Measurements from ENCODE around the gene PPM1A. TPM values are rescaled to one million over a fixed set of nuclear protein-coding genes. Genes with fewer than 3 reads are reported as not detected.

The PPM1A gene
- total and polyA plus RNA-seq, 5 donors from 2014 or later: 15.0 to 83.3 (median 20.9) TPM

GRCh38 chr14:60274448-60274847, 25.4 kb downstream of the PPM1A start:
- Histone ChIP-seq H3K9me3 (ENCODE audit: control insufficient read depth in 2 of 2, low read length in 2 of 2) (no peaks in the 10 kb centered on the region), H3K36me3 (ENCODE audit: control insufficient read depth, insufficient read depth, low read length) (peaks cover 6% of the 10 kb centered on the region), H3K27me3 (ENCODE audit: control insufficient read depth, insufficient read depth, low read length) (no peaks in the 10 kb centered on the region), H3K27ac (ENCODE audit: insufficient read depth, low read length, poor library complexity, severe bottlenecking) (no peak overlapping the region), H3K4me3 (ENCODE audit: low read depth, low read length) (no peak overlapping the region), H3K4me1 (ENCODE audit: control insufficient read depth, insufficient read depth, low read length, poor library complexity, severe bottlenecking) (peaks cover 22% of the 10 kb centered on the region)
- Mint-ChIP-seq H3K27me3 (no peaks in the 10 kb centered on the region), H3K36me3 (peaks cover 20% of the 10 kb centered on the region), H3K4me3 (peak overlapping the region in 1 of 4 donors; percentile 3), H3K4me1 (peaks cover 56 to 74% (median 64%) of the 10 kb centered on the region in 4 donors), H3K9me3 (peaks cover 0 to 1% (median 0%) of the 10 kb centered on the region in 7 donors), H3K27ac (no peak overlapping the region)
- no peak for DNase-seq
- ATAC-seq (ENCODE audit: low read depth in 2 of 2): no peak

DNA sequence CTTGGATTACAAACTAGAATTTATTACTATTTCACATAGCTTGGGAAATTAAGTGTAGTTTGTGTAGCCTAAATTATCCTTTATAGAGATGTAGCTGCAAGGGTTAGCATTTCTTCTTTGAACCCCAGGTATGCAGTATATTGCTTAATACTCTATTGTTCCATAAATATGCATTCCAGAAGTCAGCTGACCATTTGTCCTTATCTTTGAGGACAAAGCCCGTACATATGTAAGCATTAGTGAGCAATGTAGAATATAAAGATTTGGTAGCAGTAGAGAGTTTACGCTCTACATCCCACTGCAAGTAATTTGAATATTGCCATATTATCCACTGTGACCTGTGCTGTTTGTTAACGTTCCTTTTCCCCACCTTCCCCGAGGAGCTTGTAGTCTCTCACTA, 26.9 kb downstream of the PPM1A start:
- Histone ChIP-seq H3K4me3 (ENCODE audit: low read depth, low read length) (no peak overlapping the region), H3K36me3 (ENCODE audit: control insufficient read depth, insufficient read depth, low read length) (peaks cover 3% of the 10 kb centered on the region), H3K9me3 (ENCODE audit: control insufficient read depth in 2 of 2, low read length in 2 of 2) (no peaks in the 10 kb centered on the region), H3K27me3 (ENCODE audit: control insufficient read depth, insufficient read depth, low read length) (no peaks in the 10 kb centered on the region), H3K27ac (ENCODE audit: insufficient read depth, low read length, poor library complexity, severe bottlenecking) (no peak overlapping the region), H3K4me1 (ENCODE audit: control insufficient read depth, insufficient read depth, low read length, poor library complexity, severe bottlenecking) (peaks cover 22% of the 10 kb centered on the region)
- ATAC-seq (ENCODE audit: low read depth in 2 of 2): no peak
- Mint-ChIP-seq H3K9me3 (peaks cover 0 to 1% (median 0%) of the 10 kb centered on the region in 7 donors), H3K27me3 (no peaks in the 10 kb centered on the region), H3K4me1 (peaks cover 54 to 78% (median 62%) of the 10 kb centered on the region in 4 donors), H3K27ac (no peak overlapping the region), H3K4me3 (no peak overlapping the region), H3K36me3 (peaks cover 17% of the 10 kb centered on the region)
- DNase-seq: no peak

DNA sequence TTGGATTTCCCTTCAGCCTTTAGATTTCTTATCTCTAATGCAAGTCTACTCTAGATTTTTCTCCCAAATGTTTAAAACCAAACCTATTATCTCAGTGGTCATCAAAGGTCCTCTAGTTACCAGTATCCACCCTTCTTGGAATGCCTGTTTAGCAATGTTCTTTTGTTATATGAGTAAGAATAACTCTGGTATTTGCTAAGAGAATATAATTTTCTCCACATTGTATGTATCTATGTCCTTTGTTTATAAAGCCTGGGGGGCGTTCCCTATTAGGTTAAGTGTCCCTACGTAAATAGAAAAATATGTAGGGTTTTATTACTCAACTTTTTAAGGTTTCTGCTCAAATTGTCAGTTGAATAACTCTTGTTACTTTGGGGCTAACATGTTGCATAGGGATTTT, 27.3 kb downstream of the PPM1A start:
- H3K27ac Mint-ChIP-seq: no peak overlapping the region
- peaks cover 21% of the 10 kb centered on the region for H3K4me1 ChIP-seq (ENCODE audit: control insufficient read depth, insufficient read depth, low read length, poor library complexity, severe bottlenecking)

DNA sequence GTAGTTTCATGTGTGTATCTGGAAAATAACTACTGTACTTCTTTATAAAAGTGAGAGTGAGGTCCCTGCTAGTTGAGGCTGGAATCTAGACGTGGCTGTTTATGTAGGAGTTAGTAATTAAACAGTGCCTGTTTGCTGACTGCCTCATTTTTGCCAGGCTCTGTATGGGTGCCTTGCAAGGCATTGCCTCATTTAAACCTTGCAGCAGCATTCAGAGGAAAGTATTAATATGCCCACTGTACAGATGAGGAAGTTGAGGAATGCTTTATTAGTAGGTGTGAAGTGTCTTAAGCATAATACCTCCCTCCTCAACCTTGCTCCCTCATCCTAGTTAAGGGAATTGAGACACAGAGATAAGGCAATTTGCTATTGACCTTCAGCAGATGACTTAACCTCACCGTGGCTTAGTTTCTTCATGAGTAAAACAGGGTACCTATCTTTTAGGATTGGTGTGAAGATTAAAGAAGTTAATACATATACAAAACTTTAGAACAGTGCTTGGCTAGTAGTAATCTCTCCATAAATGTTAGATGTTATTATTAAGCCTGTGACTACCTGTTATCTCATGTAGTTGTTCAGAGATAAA, 28.7 kb downstream of the PPM1A start:
- Mint-ChIP-seq H3K4me3 (no peak overlapping the region), H3K27ac (no peak overlapping the region), H3K27me3 (no peaks in the 10 kb centered on the region), H3K9me3 (peaks cover 0 to 1% (median 0%) of the 10 kb centered on the region in 7 donors), H3K36me3 (peaks cover 15% of the 10 kb centered on the region), H3K4me1 (peaks cover 43 to 68% (median 54%) of the 10 kb centered on the region in 4 donors)
- no peak for ATAC-seq (ENCODE audit: low read depth in 2 of 2)
- no peak overlapping the region for H3K4me3 ChIP-seq (ENCODE audit: low read depth, low read length)
- H3K27ac ChIP-seq (ENCODE audit: insufficient read depth, low read length, poor library complexity, severe bottlenecking): no peak overlapping the region
- no peaks in the 10 kb centered on the region for H3K9me3 ChIP-seq (ENCODE audit: control insufficient read depth in 2 of 2, low read length in 2 of 2)
- H3K36me3 ChIP-seq (ENCODE audit: control insufficient read depth, insufficient read depth, low read length): peaks cover 5% of the 10 kb centered on the region
- H3K27me3 ChIP-seq (ENCODE audit: control insufficient read depth, insufficient read depth, low read length): no peaks in the 10 kb centered on the region
- no peak for DNase-seq
- peaks cover 14% of the 10 kb centered on the region for H3K4me1 ChIP-seq (ENCODE audit: control insufficient read depth, insufficient read depth, low read length, poor library complexity, severe bottlenecking)

More for the DNA sequence above, 27.3 kb downstream of the PPM1A start:
- ATAC-seq (ENCODE audit: low read depth in 2 of 2) (no peak), DNase-seq (no peak)
- peaks cover 0 to 1% (median 0%) of the 10 kb centered on the region in 7 donors for H3K9me3 Mint-ChIP-seq
- no peak overlapping the region for H3K4me3 Mint-ChIP-seq
- Histone ChIP-seq H3K36me3 (ENCODE audit: control insufficient read depth, insufficient read depth, low read length) (no peaks in the 10 kb centered on the region), H3K27me3 (ENCODE audit: control insufficient read depth, insufficient read depth, low read length) (no peaks in the 10 kb centered on the region), H3K27ac (ENCODE audit: insufficient read depth, low read length, poor library complexity, severe bottlenecking) (no peak overlapping the region), H3K4me3 (ENCODE audit: low read depth, low read length) (no peak overlapping the region), H3K9me3 (ENCODE audit: control insufficient read depth in 2 of 2, low read length in 2 of 2) (no peaks in the 10 kb centered on the region)
- H3K27me3 Mint-ChIP-seq: no peaks in the 10 kb centered on the region
- peaks cover 14% of the 10 kb centered on the region for H3K36me3 Mint-ChIP-seq
- H3K4me1 Mint-ChIP-seq: peaks cover 51 to 75% (median 60%) of the 10 kb centered on the region in 4 donors

DNA sequence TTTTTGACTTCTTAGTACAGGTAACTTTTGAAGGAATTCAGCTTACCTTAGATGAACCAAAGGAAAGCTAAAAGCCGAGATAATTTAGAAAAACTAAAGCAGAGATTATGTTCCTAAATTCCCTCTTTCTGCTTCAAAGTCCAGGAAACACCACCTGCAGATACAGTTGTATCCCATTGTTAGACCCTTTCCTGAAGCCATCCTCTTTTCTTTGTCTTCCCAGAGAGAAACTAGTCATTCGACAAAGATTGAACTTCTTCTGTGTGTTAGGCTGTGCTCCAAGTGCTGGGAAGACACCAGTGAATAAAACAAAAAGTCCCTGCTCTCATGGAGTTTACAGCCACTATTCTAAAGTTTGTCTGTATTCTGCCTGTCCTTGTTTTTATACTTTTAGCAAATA, 29.3 kb downstream of the PPM1A start:
- no peak overlapping the region for H3K27ac ChIP-seq (ENCODE audit: insufficient read depth, low read length, poor library complexity, severe bottlenecking)
- no peak overlapping the region for H3K4me3 Mint-ChIP-seq
- no peaks in the 10 kb centered on the region for H3K9me3 ChIP-seq (ENCODE audit: control insufficient read depth in 2 of 2, low read length in 2 of 2)
- no peaks in the 10 kb centered on the region for H3K27me3 Mint-ChIP-seq
- H3K9me3 Mint-ChIP-seq: peaks cover 0 to 1% (median 0%) of the 10 kb centered on the region in 7 donors
- no peak overlapping the region for H3K4me3 ChIP-seq (ENCODE audit: low read depth, low read length)
- peaks cover 22% of the 10 kb centered on the region for H3K36me3 Mint-ChIP-seq
- peaks cover 36 to 68% (median 53%) of the 10 kb centered on the region in 4 donors for H3K4me1 Mint-ChIP-seq
- DNase-seq (no peak), ATAC-seq (ENCODE audit: low read depth in 2 of 2) (no peak)
- no peak overlapping the region for H3K27ac Mint-ChIP-seq
- H3K27me3 ChIP-seq (ENCODE audit: control insufficient read depth, insufficient read depth, low read length): no peaks in the 10 kb centered on the region
- peaks cover 8% of the 10 kb centered on the region for H3K4me1 ChIP-seq (ENCODE audit: control insufficient read depth, insufficient read depth, low read length, poor library complexity, severe bottlenecking)
- peaks cover 12% of the 10 kb centered on the region for H3K36me3 ChIP-seq (ENCODE audit: control insufficient read depth, insufficient read depth, low read length)

DNA sequence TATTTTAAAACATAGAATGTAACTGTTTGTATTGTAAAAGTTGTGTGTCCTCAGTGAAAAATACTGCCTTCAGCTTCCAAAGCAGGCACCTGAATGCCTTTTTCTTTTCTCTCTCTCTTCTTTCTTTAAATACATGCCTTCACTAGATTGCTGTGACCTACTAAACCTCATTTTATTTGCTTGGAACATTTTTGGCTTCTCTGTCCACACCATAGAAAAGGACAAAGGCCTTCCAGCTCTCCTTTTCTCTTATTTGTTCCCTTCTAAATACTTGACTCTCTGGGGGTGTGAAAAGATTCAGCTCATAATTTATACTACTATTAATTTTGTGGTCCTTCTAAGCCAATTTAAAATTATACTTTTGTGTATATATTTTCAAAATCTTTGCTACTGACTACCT, 38.4 kb downstream of the PPM1A start:
- Mint-ChIP-seq H3K4me3 (no peak overlapping the region), H3K36me3 (peaks cover 46% of the 10 kb centered on the region)

DNA sequence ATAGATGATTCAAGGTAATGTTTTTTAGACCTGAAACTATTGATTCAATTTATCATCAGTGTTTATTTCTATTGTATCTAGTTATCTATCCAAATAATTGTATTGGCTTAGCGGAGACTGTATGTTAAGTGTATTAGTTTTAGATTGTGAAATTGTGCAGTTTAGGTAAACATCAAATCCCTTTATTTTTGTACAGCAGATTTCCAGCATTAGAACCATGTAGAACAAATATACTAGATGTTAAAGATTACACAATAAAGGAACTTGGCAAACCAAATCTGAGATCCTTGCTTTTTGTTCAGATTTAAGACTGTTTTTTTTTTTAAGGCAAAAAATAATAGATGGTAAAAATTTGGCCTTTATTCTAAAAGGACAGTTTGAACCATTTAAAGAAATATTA, 39.3 kb downstream of the PPM1A start:
- DNase-seq (no peak), ATAC-seq (ENCODE audit: low read depth in 2 of 2) (no peak)
- peaks cover 46% of the 10 kb centered on the region for H3K36me3 ChIP-seq (ENCODE audit: control insufficient read depth, insufficient read depth, low read length)
- no peaks in the 10 kb centered on the region for H3K27me3 Mint-ChIP-seq
- H3K9me3 Mint-ChIP-seq: no peaks in the 10 kb centered on the region
- no peaks in the 10 kb centered on the region for H3K27me3 ChIP-seq (ENCODE audit: control insufficient read depth, insufficient read depth, low read length)
- no peak overlapping the region for H3K27ac ChIP-seq (ENCODE audit: insufficient read depth, low read length, poor library complexity, severe bottlenecking)
- no peak overlapping the region for H3K27ac Mint-ChIP-seq
- H3K4me1 ChIP-seq (ENCODE audit: control insufficient read depth, insufficient read depth, low read length, poor library complexity, severe bottlenecking): no peaks in the 10 kb centered on the region
- H3K4me3 ChIP-seq (ENCODE audit: low read depth, low read length): no peak overlapping the region
- peaks cover 40% of the 10 kb centered on the region for H3K36me3 Mint-ChIP-seq
- peaks cover 3 to 25% (median 8%) of the 10 kb centered on the region in 4 donors for H3K4me1 Mint-ChIP-seq
- no peaks in the 10 kb centered on the region for H3K9me3 ChIP-seq (ENCODE audit: control insufficient read depth in 2 of 2, low read length in 2 of 2)
- H3K4me3 Mint-ChIP-seq: no peak overlapping the region

More for the DNA sequence above, 38.4 kb downstream of the PPM1A start:
- no peak overlapping the region for H3K4me3 ChIP-seq (ENCODE audit: low read depth, low read length)
- peaks cover 11 to 25% (median 14%) of the 10 kb centered on the region in 4 donors for H3K4me1 Mint-ChIP-seq
- no peaks in the 10 kb centered on the region for H3K9me3 ChIP-seq (ENCODE audit: control insufficient read depth in 2 of 2, low read length in 2 of 2)
- H3K27ac ChIP-seq (ENCODE audit: insufficient read depth, low read length, poor library complexity, severe bottlenecking): no peak overlapping the region
- no peak for DNase-seq
- no peaks in the 10 kb centered on the region for H3K9me3 Mint-ChIP-seq
- H3K27me3 Mint-ChIP-seq: no peaks in the 10 kb centered on the region
- no peaks in the 10 kb centered on the region for H3K27me3 ChIP-seq (ENCODE audit: control insufficient read depth, insufficient read depth, low read length)
- ATAC-seq (ENCODE audit: low read depth in 2 of 2): no peak
- peak overlapping the region in 2 of 3 donors; percentile 31 to 49 for H3K27ac Mint-ChIP-seq
- peaks cover 48% of the 10 kb centered on the region for H3K36me3 ChIP-seq (ENCODE audit: control insufficient read depth, insufficient read depth, low read length)
- no peaks in the 10 kb centered on the region for H3K4me1 ChIP-seq (ENCODE audit: control insufficient read depth, insufficient read depth, low read length, poor library complexity, severe bottlenecking)

Measured in CD4-positive, CD25-positive, alpha-beta regulatory T cell (primary cell).